NCI-H446 treated with DMSO at 0.1 percent for 48 hours (cell line): ENCODE measurements around the gene HECW1.
"Not testable (repeated sequence)": the region's sequence is repeated elsewhere in the genome, so short reads cannot be mapped to it uniquely, and the experiment has no call there.

Experiments used
- DNase-seq: peaks from one replicate; lab custom pipeline; 2025; lab: John Stamatoyannopoulos, UW

Gene HECW1

GRCh38 chr7:43540471-43540870, 428.0 kb downstream of the HECW1 start:
- no peak for DNase-seq

GRCh38 chr7:43542716-43543115, 430.3 kb downstream of the HECW1 start:
- no peak for DNase-seq

GRCh38 chr7:43546231-43546630, 433.8 kb downstream of the HECW1 start:
- no peak for DNase-seq

- DNase-seq: no peak
Observed at GRCh38 chr7:43550427-43550826, 438.0 kb downstream of the HECW1 start.

GRCh38 chr7:43552122-43552521, 439.7 kb downstream of the HECW1 start:
- no peak for DNase-seq

- DNase-seq: no peak
Observed at GRCh38 chr7:43553999-43554398, 441.6 kb downstream of the HECW1 start.

- DNase-seq: no peak
Observed at GRCh38 chr7:43554423-43554822, 442.0 kb downstream of the HECW1 start.

- no peak for DNase-seq
Observed at GRCh38 chr7:43557831-43558495, 445.5 kb downstream of the HECW1 start.

GRCh38 chr7:43559171-43559945, 446.9 kb downstream of the HECW1 start:
- no peak for DNase-seq

GRCh38 chr7:43559946-43560335, 447.5 kb downstream of the HECW1 start:
- DNase-seq: no peak

- no peak for DNase-seq
Observed at GRCh38 chr7:43560742-43561330, 448.4 kb downstream of the HECW1 start.

GRCh38 chr7:43562383-43562782, 449.9 kb downstream of the HECW1 start:
- no peak for DNase-seq

- DNase-seq: no peak
Observed at GRCh38 chr7:43565786-43566185, 453.3 kb downstream of the HECW1 start.

- DNase-seq: no peak
Observed at GRCh38 chr7:43568529-43568928, 456.1 kb downstream of the HECW1 start.

GRCh38 chr7:43569424-43569823, 457.0 kb downstream of the HECW1 start:
- DNase-seq: no peak

- DNase-seq: no peak
Observed at GRCh38 chr7:43570688-43571365, 458.4 kb downstream of the HECW1 start.

- no peak for DNase-seq
Observed at GRCh38 chr7:43572516-43573049, 460.1 kb downstream of the HECW1 start.

- DNase-seq: not testable (repeated sequence)
Observed at GRCh38 chr7:43573832-43574231, 461.4 kb downstream of the HECW1 start.

GRCh38 chr7:43575506-43575905, 463.1 kb downstream of the HECW1 start:
- no peak for DNase-seq

- DNase-seq: no peak
Observed at GRCh38 chr7:43576241-43576640, 463.8 kb downstream of the HECW1 start.

GRCh38 chr7:43577485-43577951, 465.1 kb downstream of the HECW1 start:
- DNase-seq: no peak
